K562 (cell line): Measurements from ENCODE around the gene TENM3. TPM values are rescaled to one million over a fixed set of nuclear protein-coding genes. Genes with fewer than 3 reads are reported as not detected.

Source experiments
- ATAC-seq: fragments of 200-7000 bp; cut with Tn5 transposase; 3 replicates; pipeline ENCODE4 v1.9.1; 2020; ENCODE audit warnings: moderate library complexity
- BruUV-seq: library from RNA; stranded (reverse); fragments of 400-500 nt; replicated peaks from 2 replicates; lab custom pipeline; 2021; lab: Mats Ljungman, UMichigan
- CTCF ChIA-PET: fragments of 300-600 bp; formaldehyde crosslinking; extraction: SDS; loops from one replicate; lab custom pipeline; 2021; ENCODE audit warnings: low intra/inter-chr PET ratio; lab: Yijun Ruan, JAX
- POLR2A ChIA-PET: fragments of 300-600, 350-650 bp; sonication (Branson Sonifier 250); formaldehyde crosslinking; extraction: SDS; loops from one replicate; lab custom pipeline; 2021; ENCODE audit warnings: antibody characterized with exemption, inconsistent platforms; lab: Yijun Ruan, JAX
- DNase-seq, 4 experiments: peaks; one replicate each; pipeline versions ENCODE4 v3.0.0 to v3.0.0-alpha.2; 2011 to 2018; ENCODE audit warnings: low spot score in 3 of 4, mixed read lengths in 3 of 4; ENCODE audit errors: extremely low read depth in 1 of 4
- FAIRE-seq: peaks from 2 replicates; lab custom pipeline; 2011; peaks lifted over from hg19 to GRCh38; lab: Jason Lieb, UNC
- H2AFZ ChIP-seq: 2 replicates; pipeline ENCODE4 v1.6.0; 2011; ENCODE audit warnings: low read depth, low read length, control low read depth, inconsistent platforms
- H3K27ac ChIP-seq: fragments of 200-600 bp; 3 replicates; pipeline ENCODE4 v1.8.0; 2011; ENCODE audit warnings: low read depth, mild to moderate bottlenecking, control low read depth, inconsistent platforms, low read length, moderate library complexity, mixed read lengths; ENCODE audit errors: extremely low read depth
- H3K27me3 ChIP-seq, 2 experiments: fragments of 300-600 bp in 1 of 2; 2 replicates in 1 of 2; 3 replicates in 1 of 2; pipeline versions ENCODE4 v1.6.0 to v1.8.0; 2011; ENCODE audit warnings: inconsistent platforms in 2 of 2, low read length in 2 of 2, mild to moderate bottlenecking in 1 of 2, mixed read lengths in 1 of 2, moderate library complexity in 1 of 2; ENCODE audit not compliant: control insufficient read depth in 2 of 2, insufficient read depth in 2 of 2
- H3K36me3 ChIP-seq: fragments of 300-600 bp; 3 replicates; pipeline ENCODE4 v1.8.0; 2011; ENCODE audit warnings: mild to moderate bottlenecking, low read length, inconsistent platforms; ENCODE audit not compliant: control insufficient read depth, insufficient read depth
- H3K4me1 ChIP-seq, 2 experiments: fragments of 200-600 bp in 1 of 2; replicated peaks in 1 of 2; 2 replicates in 1 of 2; 3 replicates in 1 of 2; pipeline versions ENCODE4 v1.5.1 to v1.8.0; 2011; ENCODE audit warnings: inconsistent platforms in 2 of 2, low read length in 2 of 2, mild to moderate bottlenecking in 1 of 2, mixed read lengths in 1 of 2, moderate library complexity in 1 of 2; ENCODE audit not compliant: control insufficient read depth in 2 of 2, insufficient read depth in 2 of 2
- H3K4me2 ChIP-seq: 2 replicates; pipeline ENCODE4 v1.6.1; 2011; ENCODE audit warnings: low read length, control low read depth, inconsistent platforms, mixed read lengths; ENCODE audit not compliant: insufficient read depth
- H3K4me3 ChIP-seq: fragments of 200-600 bp; sonication (generic), shearing (Covaris generic); 2 replicates; pipeline ENCODE4 v1.5.1; 2016; ENCODE audit warnings: control low read depth, inconsistent platforms
- H3K79me2 ChIP-seq: fragments of 200-600 bp; 3 replicates; pipeline ENCODE4 v1.8.0; 2011; ENCODE audit warnings: low read length, inconsistent platforms; ENCODE audit not compliant: control insufficient read depth, insufficient read depth
- H3K9ac ChIP-seq, 2 experiments: 2 replicates each; pipeline versions ENCODE4 v1.6.0 to v1.6.1; 2011; ENCODE audit warnings: low read depth in 2 of 2, low read length in 2 of 2, control low read depth in 1 of 2, inconsistent platforms in 1 of 2, mild to moderate bottlenecking in 1 of 2, mixed read lengths in 1 of 2; ENCODE audit not compliant: insufficient read depth in 1 of 2
- H3K9me1 ChIP-seq: one replicate; pipeline ENCODE4 v1.6.0; 2011; ENCODE audit warnings: inconsistent platforms, mild to moderate bottlenecking, low read length, moderate library complexity; ENCODE audit not compliant: control insufficient read depth, insufficient read depth
- H3K9me3 ChIP-seq: replicated peaks from 2 replicates; pipeline ENCODE4 v1.5.1; 2011; ENCODE audit warnings: low read depth, low read length, inconsistent platforms; ENCODE audit not compliant: control insufficient read depth, insufficient read depth
- H4K20me1 ChIP-seq: replicated peaks from 2 replicates; pipeline ENCODE4 v1.6.1; 2011; ENCODE audit warnings: low read length, inconsistent platforms, mixed read lengths; ENCODE audit not compliant: control insufficient read depth, insufficient read depth
- JUNB ChIP-seq: fragments of 450-650 bp; formaldehyde crosslinking; conservative IDR thresholded peaks from 2 replicates; pipeline ENCODE4 v1.4.0; 2020; ENCODE audit warnings: mild to moderate bottlenecking
- MLX ChIP-seq, 2 experiments: fragments of 450-650 bp in 1 of 2; sonication (generic) in 1 of 2; formaldehyde crosslinking; conservative IDR thresholded peaks; 2 replicates each; pipeline versions ENCODE4 v1.4.0 to v1.8.1; 2020 to 2022; ENCODE audit warnings: mild to moderate bottlenecking in 1 of 2, missing genetic modification reagents in 1 of 2
- NCOA6 ChIP-seq: fragments of 450-650 bp; IDR thresholded peaks from 2 replicates; pipeline ENCODE4 v1.6.1; 2017; ENCODE audit warnings: mild to moderate bottlenecking
- SIX5 ChIP-seq, 2 experiments: IDR thresholded peaks; 2 replicates each; pipeline ENCODE4 v1.6.1; 2011; ENCODE audit warnings: low read length in 2 of 2, borderline replicate concordance in 1 of 2, low read depth in 1 of 2, mild to moderate bottlenecking in 1 of 2, moderate library complexity in 1 of 2; ENCODE audit not compliant: insufficient read depth in 1 of 2
- SMARCC2 ChIP-seq: fragments of 450-650 bp; IDR thresholded peaks from 2 replicates; pipeline ENCODE4 v1.6.1; 2017; ENCODE audit warnings: antibody characterized with exemption, moderate library complexity, mild to moderate bottlenecking, low read depth
- ZBTB17 ChIP-seq: fragments of 450-650 bp; formaldehyde crosslinking; IDR thresholded peaks from 2 replicates; pipeline ENCODE4 v1.4.0; 2020; ENCODE audit warnings: mild to moderate bottlenecking
- ZSCAN29 ChIP-seq: fragments of 450-650 bp; IDR thresholded peaks from 2 replicates; pipeline ENCODE4 v1.6.1; 2017
- WGBS: fragments of 100-300 bp; shearing (Covaris generic); methylation state at CpG from one replicate; pipeline ENCODE4 v1.1.6; 2016; ENCODE audit warnings: low coverage, mixed read lengths; ENCODE audit not compliant: insufficient coverage; ENCODE audit errors: missing lambda C conversion rate; 5-methylcytosine and 5-hydroxymethylcytosine counted together
- in situ Hi-C: fragments of 300-500 bp; cut with MboI; formaldehyde crosslinking; loops from 4 replicates; pipeline ENCODE4 v1.15.0; 2018; ENCODE audit warnings: inconsistent platforms, mixed read lengths
- intact Hi-C: fragments of 100-400 bp; cut with micrococcal nuclease; formaldehyde crosslinking; loops from 2 replicates; pipeline ENCODE4 v1.14.2; 2022
- polyA plus RNA-seq, 8 experiments: library from polyadenylated mRNA; depleted of rRNA in 4 of 8; stranded (reverse) in 5 of 8; unstranded in 3 of 8; fragments of >200 nt; fragmentation: Nextera tagmentation in 2 of 8; fragmentation: Illumina TruSeq in 1 of 8; extraction: Ambion mirVana in 2 of 8; extraction: Trizol in 1 of 8; gene quantifications; 2 replicates each; pipeline versions ENCODE4 v1.2.1 to v1.2.3, GENCODE V29; 2011 to 2014; ENCODE audit warnings: inconsistent platforms in 1 of 8, missing spikeins in 1 of 8
- total RNA-seq, 7 experiments: library from RNA; depleted of rRNA in 6 of 7; stranded (reverse); fragments of >200 nt in 6 of 7; fragmentation: Illumina TruSeq in 2 of 7; extraction: Trizol in 2 of 7; gene quantifications; 2 replicates each; pipeline versions ENCODE4 v1.2.1 to v1.2.3, GENCODE V29; 2011 to 2021; ENCODE audit warnings: low replicate concordance in 1 of 7
- TF ChIP-seq, protein P1 (sequence below), 3 experiments: fragments of 200-800 bp in 1 of 3; fragments of 250-450 bp in 1 of 3; fragments of 450-650 bp in 1 of 3; sonication (Bioruptor Pico) in 1 of 3; sonication (Bioruptor generic) in 1 of 3; formaldehyde crosslinking in 1 of 3; IDR thresholded peaks; 2 replicates each; pipeline versions ENCODE4 v1.6.1 to v1.8.0; 2016 to 2022; ENCODE audit warnings: mild to moderate bottlenecking in 2 of 3, missing genetic modification characterization in 2 of 3, missing compliant biosample characterization in 1 of 3, moderate library complexity in 1 of 3
- TF ChIP-seq, protein P2 (sequence below): fragments of 450-650 bp; formaldehyde crosslinking; IDR thresholded peaks from 2 replicates; pipeline ENCODE4 v1.4.0; 2022; ENCODE audit warnings: missing genetic modification characterization
- TF ChIP-seq, protein P3 (sequence below): fragments of 200-800 bp; sonication (Bioruptor generic); IDR thresholded peaks from 2 replicates; pipeline ENCODE4 v1.6.1; 2016; ENCODE audit warnings: missing genetic modification characterization, missing compliant biosample characterization

TENM3 gene
- total and polyA plus RNA-seq, 9 of the 15 experiments (the other 6 are each of a cell fraction or from before 2014, with no cell fraction given) = 0.01 to 0.02 TPM; not detected in 7

DNA sequence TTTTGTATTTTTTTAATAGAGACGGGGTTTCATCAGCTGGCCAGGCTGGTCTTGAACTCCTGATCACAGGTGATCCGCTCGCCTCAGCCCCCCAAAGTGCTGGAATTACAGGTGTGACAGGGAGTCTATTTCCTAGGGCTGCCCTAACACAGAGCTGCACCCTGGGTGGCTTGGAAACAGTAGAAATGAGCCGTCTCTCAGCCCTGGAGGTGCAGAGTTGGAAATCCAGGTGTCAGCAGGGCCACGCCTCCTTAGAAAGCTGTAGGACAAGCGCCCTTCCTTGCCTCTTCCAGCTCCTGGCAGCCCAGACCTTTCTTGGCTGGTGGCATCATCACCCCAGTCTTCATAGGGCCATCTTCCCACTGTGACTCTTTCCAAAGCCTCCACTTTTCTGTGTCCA, 602.4 kb downstream of the TENM3 start (continued):
- TF ChIP-seq, protein P1, sequence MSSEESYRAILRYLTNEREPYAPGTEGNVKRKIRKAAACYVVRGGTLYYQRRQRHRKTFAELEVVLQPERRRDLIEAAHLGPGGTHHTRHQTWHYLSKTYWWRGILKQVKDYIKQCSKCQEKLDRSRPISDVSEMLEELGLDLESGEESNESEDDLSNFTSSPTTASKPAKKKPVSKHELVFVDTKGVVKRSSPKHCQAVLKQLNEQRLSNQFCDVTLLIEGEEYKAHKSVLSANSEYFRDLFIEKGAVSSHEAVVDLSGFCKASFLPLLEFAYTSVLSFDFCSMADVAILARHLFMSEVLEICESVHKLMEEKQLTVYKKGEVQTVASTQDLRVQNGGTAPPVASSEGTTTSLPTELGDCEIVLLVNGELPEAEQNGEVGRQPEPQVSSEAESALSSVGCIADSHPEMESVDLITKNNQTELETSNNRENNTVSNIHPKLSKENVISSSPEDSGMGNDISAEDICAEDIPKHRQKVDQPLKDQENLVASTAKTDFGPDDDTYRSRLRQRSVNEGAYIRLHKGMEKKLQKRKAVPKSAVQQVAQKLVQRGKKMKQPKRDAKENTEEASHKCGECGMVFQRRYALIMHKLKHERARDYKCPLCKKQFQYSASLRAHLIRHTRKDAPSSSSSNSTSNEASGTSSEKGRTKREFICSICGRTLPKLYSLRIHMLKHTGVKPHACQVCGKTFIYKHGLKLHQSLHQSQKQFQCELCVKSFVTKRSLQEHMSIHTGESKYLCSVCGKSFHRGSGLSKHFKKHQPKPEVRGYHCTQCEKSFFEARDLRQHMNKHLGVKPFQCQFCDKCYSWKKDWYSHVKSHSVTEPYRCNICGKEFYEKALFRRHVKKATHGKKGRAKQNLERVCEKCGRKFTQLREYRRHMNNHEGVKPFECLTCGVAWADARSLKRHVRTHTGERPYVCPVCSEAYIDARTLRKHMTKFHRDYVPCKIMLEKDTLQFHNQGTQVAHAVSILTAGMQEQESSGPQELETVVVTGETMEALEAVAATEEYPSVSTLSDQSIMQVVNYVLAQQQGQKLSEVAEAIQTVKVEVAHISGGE (CRISPR knock-in tag; IDR thresholded peaks at IDR 0.05) = no peak
- TF ChIP-seq MLX (CRISPR knock-in tag; conservative IDR thresholded peaks at IDR 0.05) = no peak

DNA sequence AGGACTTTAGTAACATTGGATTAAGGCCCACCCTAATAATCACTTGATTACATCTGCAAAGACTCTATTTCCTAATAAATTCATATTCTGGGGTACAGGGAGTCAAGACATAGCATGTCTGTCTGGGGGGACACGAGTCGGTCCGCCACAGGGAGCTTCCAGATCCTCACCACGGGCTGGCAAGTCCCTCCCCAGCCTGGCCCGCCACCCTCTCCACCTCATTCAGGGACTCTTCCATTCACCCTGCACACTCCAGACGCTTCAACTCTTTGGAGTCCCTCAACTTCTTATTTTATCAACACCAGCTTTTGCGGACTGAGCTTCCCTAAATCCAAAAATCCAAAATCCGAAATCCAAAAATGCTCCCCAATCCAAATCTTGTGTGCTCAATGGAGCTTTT, 602.8 kb downstream of the TENM3 start:
- H4K20me1 ChIP-seq = no peaks in the 10 kb centered on the region
- no peak overlapping the region for H3K9ac ChIP-seq
- no peak overlapping the region for H3K4me2 ChIP-seq
- WGBS = under 1% methylated on average over 8 of the region's 8 CpGs
- H3K79me2 ChIP-seq = no peaks in the 10 kb centered on the region
- DNase-seq (no peak), ATAC-seq (no peak), FAIRE-seq (no peak)
- H2AFZ ChIP-seq = no peak overlapping the region
- CTCF ChIA-PET = no interaction called here
- H3K36me3 ChIP-seq = no peaks in the 10 kb centered on the region
- no peak overlapping the region for H3K4me3 ChIP-seq
- in situ Hi-C loops (no loop called here), intact Hi-C loops (no loop called here)
- no peaks in the 10 kb centered on the region for H3K9me1 ChIP-seq
- H3K9me3 ChIP-seq = no peaks in the 10 kb centered on the region
- no peaks in the 10 kb centered on the region; a peak in 1 of 5 replicates for H3K4me1 ChIP-seq
- POLR2A ChIA-PET = no interaction called here
- H3K27me3 ChIP-seq = peaks cover 32 to 91% of the 10 kb centered on the region in 2 experiments
- H3K27ac ChIP-seq = no peak overlapping the region
- BruUV-seq = no TSS peak
- no peak for TF ChIP-seq JUNB (CRISPR knock-in tag)
- TF ChIP-seq SIX5 (IDR thresholded peaks at IDR 0.05; ENCODE audit: borderline replicate concordance in 1 of 2, insufficient read depth in 1 of 2, low read depth in 1 of 2, low read length in 2 of 2) = no peak
- TF ChIP-seq SMARCC2 = no peak
- no peak for TF ChIP-seq ZSCAN29
- TF ChIP-seq, protein P2, sequence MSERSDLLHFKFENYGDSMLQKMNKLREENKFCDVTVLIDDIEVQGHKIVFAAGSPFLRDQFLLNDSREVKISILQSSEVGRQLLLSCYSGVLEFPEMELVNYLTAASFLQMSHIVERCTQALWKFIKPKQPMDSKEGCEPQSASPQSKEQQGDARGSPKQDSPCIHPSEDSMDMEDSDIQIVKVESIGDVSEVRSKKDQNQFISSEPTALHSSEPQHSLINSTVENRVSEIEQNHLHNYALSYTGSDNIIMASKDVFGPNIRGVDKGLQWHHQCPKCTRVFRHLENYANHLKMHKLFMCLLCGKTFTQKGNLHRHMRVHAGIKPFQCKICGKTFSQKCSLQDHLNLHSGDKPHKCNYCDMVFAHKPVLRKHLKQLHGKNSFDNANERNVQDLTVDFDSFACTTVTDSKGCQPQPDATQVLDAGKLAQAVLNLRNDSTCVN (CRISPR knock-in tag) = no peak
- TF ChIP-seq ZBTB17 (CRISPR knock-in tag) = no peak
- TF ChIP-seq, protein P3, sequence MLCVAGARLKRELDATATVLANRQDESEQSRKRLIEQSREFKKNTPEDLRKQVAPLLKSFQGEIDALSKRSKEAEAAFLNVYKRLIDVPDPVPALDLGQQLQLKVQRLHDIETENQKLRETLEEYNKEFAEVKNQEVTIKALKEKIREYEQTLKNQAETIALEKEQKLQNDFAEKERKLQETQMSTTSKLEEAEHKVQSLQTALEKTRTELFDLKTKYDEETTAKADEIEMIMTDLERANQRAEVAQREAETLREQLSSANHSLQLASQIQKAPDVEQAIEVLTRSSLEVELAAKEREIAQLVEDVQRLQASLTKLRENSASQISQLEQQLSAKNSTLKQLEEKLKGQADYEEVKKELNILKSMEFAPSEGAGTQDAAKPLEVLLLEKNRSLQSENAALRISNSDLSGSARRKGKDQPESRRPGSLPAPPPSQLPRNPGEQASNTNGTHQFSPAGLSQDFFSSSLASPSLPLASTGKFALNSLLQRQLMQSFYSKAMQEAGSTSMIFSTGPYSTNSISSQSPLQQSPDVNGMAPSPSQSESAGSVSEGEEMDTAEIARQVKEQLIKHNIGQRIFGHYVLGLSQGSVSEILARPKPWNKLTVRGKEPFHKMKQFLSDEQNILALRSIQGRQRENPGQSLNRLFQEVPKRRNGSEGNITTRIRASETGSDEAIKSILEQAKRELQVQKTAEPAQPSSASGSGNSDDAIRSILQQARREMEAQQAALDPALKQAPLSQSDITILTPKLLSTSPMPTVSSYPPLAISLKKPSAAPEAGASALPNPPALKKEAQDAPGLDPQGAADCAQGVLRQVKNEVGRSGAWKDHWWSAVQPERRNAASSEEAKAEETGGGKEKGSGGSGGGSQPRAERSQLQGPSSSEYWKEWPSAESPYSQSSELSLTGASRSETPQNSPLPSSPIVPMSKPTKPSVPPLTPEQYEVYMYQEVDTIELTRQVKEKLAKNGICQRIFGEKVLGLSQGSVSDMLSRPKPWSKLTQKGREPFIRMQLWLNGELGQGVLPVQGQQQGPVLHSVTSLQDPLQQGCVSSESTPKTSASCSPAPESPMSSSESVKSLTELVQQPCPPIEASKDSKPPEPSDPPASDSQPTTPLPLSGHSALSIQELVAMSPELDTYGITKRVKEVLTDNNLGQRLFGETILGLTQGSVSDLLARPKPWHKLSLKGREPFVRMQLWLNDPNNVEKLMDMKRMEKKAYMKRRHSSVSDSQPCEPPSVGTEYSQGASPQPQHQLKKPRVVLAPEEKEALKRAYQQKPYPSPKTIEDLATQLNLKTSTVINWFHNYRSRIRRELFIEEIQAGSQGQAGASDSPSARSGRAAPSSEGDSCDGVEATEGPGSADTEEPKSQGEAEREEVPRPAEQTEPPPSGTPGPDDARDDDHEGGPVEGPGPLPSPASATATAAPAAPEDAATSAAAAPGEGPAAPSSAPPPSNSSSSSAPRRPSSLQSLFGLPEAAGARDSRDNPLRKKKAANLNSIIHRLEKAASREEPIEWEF (CRISPR knock-in tag) = no peak
- TF ChIP-seq NCOA6 = no peak
